ENCODE measurements around the gene CNIH3.

Gene CNIH3

DNA sequence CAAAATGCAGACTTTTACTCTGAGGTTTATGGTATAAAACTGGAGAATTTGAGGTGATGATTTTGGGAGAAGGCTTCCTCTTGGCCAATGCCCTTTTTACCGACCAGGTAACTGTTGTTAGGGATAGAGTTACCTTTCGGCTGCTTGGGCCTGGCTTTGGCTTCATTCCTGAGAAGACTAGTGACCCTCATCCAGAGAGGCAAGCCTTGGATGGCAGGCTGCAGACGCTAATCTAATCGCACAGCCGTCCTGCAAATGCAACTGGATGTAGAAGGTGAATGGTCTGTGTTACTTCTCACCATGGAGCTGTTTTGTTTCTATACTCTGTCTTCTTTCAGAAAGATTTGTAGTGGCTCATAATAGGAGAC lies 124.6 kb downstream of the CNIH3 start:
- no peak for DNase-seq

DNA sequence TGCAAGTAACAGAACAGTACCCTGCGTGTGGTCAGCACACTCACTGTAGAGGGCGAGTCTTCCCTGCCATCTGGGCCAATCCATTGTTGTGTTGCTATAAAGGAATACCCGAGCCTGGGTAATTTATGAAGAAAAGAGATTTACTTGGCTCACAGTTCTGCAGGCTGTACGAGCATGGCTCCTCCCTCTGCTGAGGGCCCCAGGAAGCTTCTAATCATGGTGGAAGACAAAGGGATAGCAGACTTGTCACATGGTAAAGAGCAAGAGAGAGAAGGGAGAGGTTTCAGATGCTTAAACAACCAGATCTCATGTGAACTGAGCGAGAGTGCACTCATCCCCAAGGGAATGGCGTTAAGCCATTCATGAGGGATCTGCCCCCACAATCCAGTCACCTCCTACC lies 126.2 kb downstream of the CNIH3 start:
- DNase-seq, result no peak

DNA sequence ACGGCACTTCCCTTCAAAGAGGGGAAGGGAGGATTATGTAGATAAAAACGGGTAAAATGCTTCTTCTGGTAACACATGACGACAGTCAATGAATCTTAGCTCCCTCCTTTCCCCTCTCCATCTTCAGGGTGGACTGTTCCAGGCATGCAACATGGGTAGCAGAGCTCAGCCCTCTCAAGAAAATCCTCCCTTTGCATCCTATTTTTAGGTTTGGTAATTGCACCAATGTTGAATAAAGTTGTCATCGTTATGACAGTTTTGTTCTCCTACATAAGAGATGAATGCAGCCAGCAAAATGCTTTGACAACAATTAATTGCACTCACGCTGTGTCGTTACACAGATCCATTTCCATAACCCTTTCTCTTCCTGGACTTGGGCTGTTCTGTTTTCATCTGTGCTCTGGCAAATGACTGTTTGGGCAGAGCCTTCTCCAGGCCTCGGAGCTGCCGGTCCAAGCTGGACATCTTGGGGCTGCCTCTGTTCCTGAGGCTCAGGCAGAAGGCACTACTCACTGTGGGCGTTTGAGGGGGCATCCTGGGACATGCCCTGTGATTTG lies 127.6 kb downstream of the CNIH3 start:
- no peak for DNase-seq

DNA sequence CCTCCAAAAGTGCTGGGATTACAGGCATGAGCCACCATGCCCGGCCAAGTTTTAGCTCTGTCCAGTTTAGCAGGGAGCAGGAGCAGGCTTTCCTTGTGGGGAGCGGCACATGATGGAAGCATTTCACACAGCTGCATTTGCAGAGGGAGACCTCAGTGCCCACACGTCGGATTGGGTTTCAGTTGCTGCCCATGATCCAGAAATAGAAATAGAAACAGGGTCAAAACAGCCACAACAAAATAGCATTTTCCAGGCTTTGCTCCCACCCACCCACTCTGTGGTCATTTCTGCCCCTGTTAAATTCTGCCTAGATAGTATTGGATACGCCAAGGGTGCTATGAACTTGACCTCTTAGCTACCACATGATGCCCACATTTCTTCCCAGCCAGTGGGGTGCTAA lies 128.4 kb downstream of the CNIH3 start:
- no peak for DNase-seq

DNA sequence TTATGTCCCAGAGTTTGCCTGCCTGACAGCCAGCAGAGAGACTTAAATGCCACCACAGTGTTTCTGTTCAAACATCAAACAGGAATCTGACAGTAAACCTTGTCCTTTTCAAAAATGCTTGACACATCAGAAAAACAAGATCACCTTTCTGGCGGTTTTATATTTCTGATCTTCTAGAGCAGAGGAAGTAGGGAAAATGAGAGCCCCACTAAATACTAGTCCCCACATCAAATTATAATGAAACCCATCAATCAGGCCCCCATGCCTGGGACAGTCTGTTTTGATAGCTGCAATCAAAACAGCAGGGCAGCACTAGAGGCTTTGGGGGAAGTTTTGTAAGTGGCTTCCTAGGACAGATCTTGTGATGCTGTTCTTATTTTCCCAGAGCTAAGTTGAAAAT lies 129.3 kb downstream of the CNIH3 start:
- DNase-seq, result no peak

DNA sequence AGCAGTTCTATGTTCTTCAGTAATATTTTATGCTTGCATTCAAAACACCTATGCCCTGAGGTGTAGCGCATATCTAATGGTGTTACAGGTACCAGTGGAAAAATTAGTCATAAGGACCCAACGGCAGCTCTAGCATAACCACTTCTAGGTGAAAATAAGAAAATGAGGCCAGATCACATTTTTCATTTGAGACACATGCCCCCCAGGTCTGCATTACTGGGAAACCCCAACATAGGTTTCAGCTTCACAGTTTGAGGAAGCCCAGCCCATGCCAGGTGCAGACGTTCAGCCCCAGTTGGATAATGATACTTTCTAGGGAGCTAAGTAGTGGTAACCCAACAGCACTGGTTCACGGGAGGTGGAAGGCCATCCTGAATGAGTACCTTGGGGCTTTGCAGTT lies 129.8 kb downstream of the CNIH3 start:
- DNase-seq, result no peak

DNA sequence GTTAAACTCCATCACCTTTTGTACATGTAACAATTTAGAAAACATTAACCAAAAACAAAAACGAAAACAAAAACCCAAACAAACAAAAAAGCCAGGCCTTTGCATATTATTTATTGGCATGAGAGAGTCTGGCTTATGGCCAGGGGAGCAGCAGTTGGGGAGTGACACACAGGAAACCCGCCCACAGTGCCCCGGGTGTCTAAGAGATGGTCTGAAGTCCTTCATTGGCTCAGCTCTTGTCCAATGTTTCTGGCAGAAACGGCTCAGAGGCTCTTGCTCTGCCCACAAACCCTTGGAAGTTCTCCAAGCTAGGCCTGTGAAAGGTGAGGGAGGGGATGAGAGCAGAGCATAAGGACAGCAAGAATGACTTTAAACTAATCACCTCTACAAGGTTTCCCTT lies 131.5 kb downstream of the CNIH3 start:
- DNase-seq, result no peak

DNA sequence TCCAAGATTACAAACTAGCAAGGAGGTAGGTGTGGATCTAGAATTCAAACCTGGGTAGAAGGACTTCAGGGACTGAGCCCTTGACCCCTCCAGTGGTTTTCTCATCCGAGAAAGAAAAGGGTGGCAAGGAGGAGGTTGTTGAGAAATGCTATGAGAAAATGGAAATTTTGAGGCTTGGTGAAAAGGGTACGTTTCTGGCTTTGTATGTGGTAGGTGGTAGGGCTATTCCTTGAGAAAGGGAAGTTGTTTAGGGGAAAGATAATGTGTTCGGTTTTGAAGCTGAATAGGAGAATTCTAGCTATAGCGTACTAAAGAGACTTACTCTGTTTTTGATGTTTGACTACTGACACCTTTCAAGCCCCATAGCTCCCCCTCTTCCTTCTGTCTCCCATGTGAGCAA lies 133.8 kb downstream of the CNIH3 start:
- DNase-seq, result no peak

DNA sequence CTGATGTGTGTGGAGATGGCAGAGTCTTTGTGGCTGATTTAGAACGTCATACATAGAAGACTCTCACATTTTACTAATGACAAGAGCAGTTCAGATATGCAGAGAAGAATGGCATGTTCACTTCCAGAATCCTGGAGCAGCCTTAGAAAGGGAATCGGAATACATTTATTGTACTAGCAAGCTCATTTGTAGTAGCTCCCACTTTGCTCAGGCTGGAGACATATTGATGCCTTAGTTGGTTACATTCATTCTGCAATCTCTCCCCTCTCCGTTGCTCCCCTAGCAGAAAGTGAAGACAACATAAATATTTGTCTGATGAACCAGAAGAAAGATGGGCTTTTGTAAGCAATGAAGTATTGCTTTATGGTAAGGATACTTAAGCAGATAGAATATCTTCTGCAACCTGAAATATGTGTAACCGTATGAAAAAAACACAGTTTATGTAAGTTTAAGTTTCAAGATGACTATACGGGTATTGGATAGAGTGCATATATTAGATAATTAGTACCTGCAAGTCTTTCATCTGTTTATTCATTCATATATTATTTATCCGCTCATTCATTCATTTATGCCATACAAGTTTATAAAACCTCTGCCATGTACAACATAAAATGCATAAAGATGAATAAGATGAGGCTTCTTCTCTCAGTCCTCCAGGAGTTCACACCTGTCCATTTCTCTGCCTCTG lies 135.7 kb downstream of the CNIH3 start:
- DNase-seq, result no peak

DNA sequence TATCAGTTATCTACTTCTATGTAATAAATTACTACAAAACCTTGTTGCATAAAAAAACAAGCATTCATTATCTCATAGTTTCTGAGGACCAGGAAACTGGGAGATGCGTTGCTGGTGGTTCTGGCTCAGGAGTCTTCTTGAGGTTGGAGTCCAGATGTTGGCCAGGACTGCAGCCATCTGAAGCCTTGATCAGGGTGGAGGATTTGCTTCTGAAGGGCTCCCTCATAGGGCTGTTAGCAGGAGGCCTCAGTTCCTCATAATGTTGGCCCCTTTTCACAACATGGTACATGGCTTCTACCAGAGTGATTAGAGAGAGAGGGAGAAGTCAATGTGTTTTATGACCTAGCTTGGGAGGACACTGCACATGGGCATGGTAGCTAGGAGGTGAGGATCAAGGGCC lies 137.4 kb downstream of the CNIH3 start:
- no peak for DNase-seq

DNA sequence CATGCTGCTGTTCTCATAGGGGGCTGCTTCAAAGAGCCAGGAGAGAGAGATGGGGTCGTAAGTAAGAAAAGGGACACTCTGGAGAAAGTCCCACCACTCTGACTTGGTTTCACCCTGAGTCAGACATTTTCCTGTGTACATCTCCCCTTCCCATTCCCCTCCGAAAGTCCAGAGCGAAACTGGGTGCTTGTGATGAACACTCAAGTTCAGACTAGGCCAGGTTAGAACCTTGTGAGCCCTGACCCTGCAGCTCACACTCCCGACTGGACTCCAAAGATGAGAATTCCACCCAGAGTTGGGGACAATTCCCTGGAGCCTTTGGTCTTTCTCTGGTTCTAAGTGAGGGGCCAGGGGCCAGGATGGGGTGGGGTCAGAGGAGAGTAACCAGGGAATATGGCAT lies 139.5 kb downstream of the CNIH3 start:
- DNase-seq, result no peak

DNA sequence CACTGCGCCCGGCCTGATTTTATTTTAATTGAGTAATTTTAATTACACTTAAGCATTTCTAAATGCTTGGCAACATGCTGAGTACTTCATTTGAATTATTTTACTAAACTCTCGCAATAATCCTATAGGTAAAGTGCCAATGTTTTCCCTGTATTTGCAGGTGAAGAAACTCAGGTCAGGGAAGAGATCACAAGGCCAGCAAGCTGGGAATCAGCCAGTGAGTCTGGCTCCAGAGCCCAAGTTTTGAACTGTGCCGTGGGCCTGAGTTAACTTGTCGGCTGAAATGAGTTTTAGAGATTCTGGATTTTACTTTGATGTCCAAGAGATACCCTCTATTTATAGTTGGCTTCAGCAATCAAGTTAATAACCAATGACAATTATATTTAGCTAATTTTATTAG lies 141.4 kb downstream of the CNIH3 start:
- DNase-seq, result no peak

DNA sequence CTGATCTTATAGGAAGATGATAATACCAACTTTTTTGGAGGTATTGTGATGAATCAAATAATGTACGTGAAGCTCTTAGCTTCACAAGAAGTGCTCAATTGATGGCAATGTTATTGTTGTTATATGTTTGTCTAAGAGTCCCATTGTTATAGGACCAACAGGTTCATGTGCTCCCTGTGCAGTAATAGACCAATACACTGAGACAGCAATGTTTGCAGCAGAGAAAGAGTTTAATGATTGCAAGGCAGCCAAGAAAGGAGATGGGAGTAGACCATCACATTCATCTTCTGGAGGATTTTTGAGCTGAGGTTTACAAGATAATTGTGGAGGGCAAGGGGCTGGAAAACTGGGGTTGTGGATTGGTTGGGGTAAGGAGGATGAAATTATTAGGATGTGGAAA lies 143.0 kb downstream of the CNIH3 start:
- no peak for DNase-seq

DNA sequence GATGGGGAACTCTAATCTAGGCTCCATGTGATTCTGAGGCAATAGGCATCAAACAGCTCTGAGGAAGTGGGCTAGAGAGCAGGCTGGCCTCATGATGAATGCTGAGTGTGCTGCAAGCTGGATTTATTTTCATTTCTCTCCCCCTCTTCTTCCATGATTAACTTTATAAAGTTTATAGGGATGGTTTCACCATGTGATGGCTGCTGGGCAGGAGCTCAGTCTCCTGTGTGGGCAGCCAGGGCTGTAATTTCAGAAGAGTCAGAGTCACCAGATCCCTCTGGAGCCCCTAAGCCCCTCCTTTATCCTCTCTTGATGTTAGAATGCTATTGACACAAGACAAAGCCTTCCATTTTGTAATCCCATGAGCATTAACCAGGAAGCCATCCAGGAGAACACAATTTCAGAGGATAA lies 143.6 kb downstream of the CNIH3 start:
- no peak for DNase-seq

DNA sequence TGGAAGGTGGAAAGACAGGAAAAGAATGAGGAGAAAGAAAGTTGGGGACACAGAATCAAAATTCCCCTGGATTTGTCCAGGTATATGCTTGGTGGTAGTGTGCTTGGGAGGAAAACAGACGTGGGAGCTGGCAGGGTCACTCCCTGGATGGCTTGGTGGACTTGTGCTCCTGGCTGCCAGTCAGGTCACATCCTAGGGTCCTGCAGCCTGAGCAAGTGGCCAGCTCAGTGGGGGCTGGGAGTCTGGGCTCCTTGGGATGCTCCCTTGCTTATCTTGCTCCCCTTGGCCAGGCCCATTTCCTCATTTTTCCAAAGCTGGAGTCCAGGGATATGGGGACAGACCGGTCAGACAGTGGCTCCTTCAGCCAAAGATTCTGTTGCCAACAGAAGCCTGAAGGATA lies 144.0 kb downstream of the CNIH3 start:
- DNase-seq, result no peak

DNA sequence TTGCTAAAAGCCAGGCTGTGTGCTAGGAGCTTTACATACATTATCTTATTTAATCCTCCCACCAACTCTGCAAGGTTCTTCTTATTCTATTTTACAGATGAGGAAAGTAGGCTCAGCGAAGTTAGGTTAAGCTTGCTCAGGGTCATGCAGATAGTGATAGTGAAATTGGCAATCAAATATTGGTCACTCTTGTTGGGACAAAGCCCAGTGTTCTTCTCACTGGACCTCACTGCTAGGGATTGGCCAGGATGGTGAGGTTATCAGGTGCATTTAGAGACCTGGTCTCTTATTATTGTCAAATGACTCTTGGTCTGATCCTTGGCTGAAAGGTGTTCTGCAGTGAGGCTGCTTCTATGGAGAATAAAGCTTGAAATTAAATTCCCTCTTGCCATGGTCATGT lies 145.1 kb downstream of the CNIH3 start:
- DNase-seq, result no peak

DNA sequence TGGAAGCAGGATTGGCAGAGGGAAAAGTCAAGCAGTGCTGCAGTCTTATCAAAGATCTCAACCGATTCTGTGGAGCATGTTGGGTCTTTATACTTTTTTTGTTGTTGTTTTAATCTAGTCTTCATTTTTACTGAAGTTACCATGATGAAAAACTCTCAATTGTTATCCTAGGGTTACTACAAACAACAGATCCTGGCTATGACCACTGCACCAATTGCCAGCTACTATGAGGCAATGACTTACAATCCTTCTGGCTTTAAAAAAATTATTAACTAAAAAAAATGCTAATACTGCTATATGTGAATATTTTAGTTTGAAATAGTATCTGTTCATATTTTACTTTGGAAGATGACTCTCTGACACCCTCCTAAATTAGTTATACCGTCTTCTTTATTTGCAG lies 145.9 kb downstream of the CNIH3 start:
- DNase-seq, result no peak

DNA sequence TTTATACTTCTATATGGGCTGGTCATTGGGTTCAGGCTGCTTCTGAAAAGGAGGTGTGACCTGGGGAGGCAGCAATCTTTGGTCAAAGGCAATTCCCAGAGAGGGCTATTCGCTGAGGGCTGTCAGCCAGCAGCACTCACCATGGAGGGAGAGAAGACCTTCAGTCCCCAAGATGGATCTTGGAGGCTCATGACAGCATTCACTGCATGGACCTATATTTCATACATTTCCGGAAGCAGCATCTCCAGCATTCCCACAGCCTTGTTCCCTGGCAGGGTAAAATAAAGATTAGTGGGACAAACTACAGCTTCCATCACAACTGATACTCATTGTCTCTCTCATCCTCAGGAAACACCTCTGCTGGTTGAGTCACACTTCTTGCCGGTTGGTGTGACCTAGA lies 146.6 kb downstream of the CNIH3 start:
- DNase-seq, result no peak

DNA sequence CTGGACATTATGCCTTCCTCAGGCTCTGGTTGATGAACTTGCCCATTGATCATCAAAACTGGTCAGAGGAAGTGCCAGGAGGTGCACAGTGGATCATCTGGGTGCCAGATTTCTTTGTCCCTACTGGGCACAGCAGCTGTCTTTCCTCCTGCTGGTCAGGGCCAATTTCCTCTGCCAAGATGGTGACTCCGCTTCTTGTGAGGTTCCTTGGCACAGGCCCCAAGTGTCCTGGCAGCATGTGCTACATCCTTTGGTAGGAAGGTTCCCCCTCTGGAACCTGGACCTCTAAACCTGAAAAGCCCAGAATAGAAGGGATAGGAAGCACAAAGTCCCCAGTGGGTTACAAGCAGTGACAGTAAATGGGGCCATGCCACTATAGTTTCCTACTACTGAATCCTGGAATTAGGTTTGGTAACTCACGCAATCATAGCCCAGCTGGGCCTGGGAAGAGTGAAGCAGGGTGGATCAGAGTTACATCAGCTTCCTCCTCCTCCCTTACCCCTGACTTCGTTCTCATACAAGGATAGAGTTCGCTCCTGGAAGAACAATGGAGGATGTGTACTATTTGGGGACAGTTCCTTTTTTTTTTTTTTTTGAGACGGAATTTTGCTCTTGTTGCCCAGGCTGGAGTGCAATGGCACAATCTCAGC lies 147.1 kb downstream of the CNIH3 start:
- DNase-seq, result no peak

DNA sequence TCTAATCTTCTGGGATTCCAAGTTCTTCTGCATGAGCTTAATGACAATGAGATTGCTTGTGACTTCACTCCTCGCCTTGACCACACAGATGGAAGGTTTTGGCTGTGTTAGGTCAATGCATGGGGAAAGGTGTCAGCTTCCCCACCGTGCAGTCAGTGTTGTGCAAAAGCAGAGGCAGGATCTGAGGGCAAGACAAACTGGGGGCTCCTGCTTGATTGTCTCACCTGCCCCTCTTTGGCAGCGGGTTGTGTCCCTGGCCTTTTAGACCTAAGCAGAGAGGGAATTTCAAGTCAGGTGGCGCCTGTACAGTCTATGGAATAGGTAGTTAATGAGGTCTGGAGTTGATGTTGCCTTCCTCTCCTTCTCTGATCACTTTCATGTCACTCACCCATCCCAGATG lies 150.1 kb downstream of the CNIH3 start:
- DNase-seq, result no peak

DNA sequence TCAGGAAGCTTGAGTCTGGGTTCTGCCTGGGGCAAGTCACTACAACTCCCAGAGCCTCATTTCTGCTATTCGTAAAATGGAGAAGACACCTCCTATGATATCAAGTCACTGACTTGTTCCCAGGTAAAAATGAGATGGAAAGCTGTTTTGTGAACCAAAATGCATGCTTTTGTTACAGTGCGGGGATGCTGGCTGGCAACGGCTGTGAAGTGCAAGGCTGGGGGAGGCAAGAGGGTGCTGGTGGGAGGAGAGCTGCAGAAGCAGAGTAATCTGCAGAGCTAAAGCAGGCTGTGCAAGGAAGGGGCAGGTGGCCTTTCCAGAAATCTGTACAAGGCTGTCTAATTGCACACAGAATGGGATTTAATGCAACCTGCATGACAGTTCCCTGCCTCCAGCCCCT lies 150.9 kb downstream of the CNIH3 start:
- DNase-seq, result peak in 20 of 56 donors; percentile 1 to 42 (median 9)

DNA sequence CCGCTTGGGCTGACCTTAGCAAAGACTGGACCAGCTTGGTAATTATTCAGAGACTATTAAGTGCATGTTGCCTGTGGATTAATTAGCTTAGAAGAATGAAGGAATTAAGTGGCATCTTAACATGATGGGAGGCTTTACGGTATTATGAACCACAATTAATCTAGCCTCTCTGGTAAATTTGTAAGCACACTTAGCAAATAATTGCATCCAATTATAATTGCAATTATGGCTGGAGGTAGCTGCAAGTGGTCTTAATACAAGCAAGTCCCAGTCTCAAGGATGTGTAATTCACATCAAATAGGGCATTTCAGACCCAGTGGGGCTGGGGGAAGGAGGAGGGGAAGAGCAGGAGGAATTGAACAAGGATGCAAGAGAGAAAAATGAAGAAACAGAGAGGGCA lies 151.6 kb downstream of the CNIH3 start:
- no peak for DNase-seq

DNA sequence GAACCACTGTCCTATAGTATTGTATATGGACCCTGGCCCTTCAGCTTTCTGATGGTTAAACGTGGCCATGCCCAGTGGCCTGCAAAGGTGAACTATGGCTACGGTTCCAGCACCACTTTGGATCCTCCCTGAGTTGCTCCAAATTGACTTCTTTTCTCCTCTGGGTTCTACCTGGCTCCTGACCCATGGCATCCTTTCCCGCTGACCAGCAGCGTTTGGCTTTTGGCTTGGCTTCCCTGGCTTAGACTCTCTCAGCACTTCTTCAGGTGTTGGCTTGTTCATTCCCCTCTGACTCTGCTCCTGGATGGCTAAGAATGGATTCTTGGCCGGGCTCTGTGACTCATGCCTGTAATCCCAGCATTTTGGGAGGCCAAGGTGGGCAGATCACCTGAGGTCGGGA lies 152.9 kb downstream of the CNIH3 start:
- DNase-seq, result no peak
